ENCODE results near the gene CFHR3.
"Not testable (repeated sequence)": the region's sequence is repeated elsewhere in the genome, so short reads cannot be mapped to it uniquely, and the experiment has no call there.

The CFHR3 gene

DNA sequence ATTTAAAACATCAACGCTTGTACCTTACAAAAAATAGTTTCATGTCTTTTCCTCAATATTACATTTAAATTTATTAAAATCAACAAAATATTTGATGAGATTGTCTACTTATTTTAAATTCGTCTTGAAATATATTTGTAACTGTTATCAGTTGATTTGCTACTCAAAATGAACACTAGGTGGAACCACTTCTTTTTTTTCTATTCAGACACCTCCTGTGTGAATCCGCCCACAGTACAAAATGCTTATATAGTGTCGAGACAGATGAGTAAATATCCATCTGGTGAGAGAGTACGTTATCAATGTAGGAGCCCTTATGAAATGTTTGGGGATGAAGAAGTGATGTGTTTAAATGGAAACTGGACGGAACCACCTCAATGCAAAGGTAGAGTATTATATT is 31.4 kb upstream of the CFHR3 start:
- H3K4me3 ChIP-seq (replicated peaks in 1 of 2; ENCODE audit: low read depth in 2 of 2, low read length in 2 of 2), result not testable (repeated sequence)
- peak; percentile 42 to 63 for DNase-seq (ENCODE audit: low read depth in 2 of 2)
- TF ChIP-seq, protein P1, sequence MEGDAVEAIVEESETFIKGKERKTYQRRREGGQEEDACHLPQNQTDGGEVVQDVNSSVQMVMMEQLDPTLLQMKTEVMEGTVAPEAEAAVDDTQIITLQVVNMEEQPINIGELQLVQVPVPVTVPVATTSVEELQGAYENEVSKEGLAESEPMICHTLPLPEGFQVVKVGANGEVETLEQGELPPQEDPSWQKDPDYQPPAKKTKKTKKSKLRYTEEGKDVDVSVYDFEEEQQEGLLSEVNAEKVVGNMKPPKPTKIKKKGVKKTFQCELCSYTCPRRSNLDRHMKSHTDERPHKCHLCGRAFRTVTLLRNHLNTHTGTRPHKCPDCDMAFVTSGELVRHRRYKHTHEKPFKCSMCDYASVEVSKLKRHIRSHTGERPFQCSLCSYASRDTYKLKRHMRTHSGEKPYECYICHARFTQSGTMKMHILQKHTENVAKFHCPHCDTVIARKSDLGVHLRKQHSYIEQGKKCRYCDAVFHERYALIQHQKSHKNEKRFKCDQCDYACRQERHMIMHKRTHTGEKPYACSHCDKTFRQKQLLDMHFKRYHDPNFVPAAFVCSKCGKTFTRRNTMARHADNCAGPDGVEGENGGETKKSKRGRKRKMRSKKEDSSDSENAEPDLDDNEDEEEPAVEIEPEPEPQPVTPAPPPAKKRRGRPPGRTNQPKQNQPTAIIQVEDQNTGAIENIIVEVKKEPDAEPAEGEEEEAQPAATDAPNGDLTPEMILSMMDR (IDR thresholded peaks at IDR 0.05; ENCODE audit: low read depth, low read length), result peak; percentile 20

- DNase-seq (ENCODE audit: low read depth in 2 of 2); H3K4me3 ChIP-seq (replicated peaks in 1 of 2; ENCODE audit: low read depth in 2 of 2, low read length in 2 of 2): not testable (repeated sequence)
These were observed 9.5 kb upstream of the CFHR3 start for GRCh38 chr1:196765019-196765740.

DNA sequence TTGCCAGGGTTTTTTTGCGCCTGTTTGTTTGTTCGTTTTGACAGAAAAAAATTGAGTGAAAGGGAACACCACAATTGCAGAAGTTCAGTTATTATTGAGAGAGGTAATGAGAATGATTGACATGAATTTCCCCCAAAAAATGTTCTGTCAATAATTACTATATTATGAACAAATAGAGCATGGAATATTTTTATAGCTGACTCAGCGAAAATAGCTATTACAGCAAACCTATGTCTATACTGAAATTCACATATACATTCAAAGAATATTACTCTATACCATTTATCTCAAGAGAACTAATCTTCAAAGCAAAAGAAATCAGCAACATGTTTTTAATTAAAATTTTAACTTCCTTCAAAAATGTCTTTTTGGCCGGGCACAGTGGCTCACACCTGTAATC is 4.8 kb upstream of the CFHR3 start:
- not testable (repeated sequence) for H3K4me3 ChIP-seq (replicated peaks in 1 of 2; ENCODE audit: low read depth in 2 of 2, low read length in 2 of 2); DNase-seq (ENCODE audit: low read depth in 2 of 2)

- no peak for DNase-seq (ENCODE audit: low read depth in 2 of 2)
- TF ChIP-seq, protein P1 (IDR thresholded peaks at IDR 0.05; ENCODE audit: low read depth, low read length), result no peak
- H3K4me3 ChIP-seq (replicated peaks in 1 of 2; ENCODE audit: low read depth in 2 of 2, low read length in 2 of 2), result no peak overlapping the region
These were observed 927 bp upstream of the CFHR3 start for GRCh38 chr1:196773713-196774112.

DNA sequence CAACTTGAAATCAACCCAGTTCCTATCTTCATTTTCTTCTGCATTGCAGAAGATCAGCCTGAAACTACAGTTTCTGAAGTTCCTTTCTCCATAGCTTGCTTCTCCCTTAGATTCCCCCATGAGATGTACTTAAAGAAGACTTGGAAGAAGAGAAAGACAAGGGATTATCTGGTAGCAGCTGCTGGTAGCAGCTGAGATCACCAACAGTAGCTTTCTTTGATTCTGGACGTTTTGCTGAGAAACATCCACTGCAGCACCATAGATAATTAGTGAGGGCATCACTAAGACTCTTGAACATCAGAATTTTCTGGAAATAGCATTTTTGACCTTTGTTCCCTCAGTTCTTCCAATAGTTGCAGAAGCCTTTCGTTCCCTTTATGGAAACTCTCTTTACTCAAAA is 465 bp upstream of the CFHR3 start:
- TF ChIP-seq, protein P1 (IDR thresholded peaks at IDR 0.05; ENCODE audit: low read depth, low read length), result no peak
- no peak for DNase-seq (ENCODE audit: low read depth in 2 of 2)
- no peak overlapping the region for H3K4me3 ChIP-seq (replicated peaks in 1 of 2; ENCODE audit: low read depth in 2 of 2, low read length in 2 of 2)

- no peak for DNase-seq (ENCODE audit: low read depth in 2 of 2)
- TF ChIP-seq, protein P1 (IDR thresholded peaks at IDR 0.05; ENCODE audit: low read depth, low read length), result no peak
- no peak overlapping the region for H3K4me3 ChIP-seq (replicated peaks in 1 of 2; ENCODE audit: low read depth in 2 of 2, low read length in 2 of 2)
These were observed 3.0 kb downstream of the CFHR3 start for GRCh38 chr1:196777603-196778002.

DNA sequence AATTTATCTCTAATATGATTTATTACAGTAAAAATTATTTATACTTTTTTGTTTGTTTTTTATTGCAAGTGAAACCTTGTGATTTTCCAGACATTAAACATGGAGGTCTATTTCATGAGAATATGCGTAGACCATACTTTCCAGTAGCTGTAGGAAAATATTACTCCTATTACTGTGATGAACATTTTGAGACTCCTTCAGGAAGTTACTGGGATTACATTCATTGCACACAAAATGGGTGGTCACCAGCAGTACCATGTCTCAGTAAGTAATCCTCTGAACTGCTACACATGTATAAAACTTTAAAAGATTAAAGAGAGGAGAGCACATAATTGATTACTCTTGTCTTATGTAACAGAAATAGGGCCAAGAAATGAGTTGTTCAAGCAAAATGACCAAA is 4.5 kb downstream of the CFHR3 start:
- TF ChIP-seq, protein P1 (IDR thresholded peaks at IDR 0.05; ENCODE audit: low read depth, low read length), result no peak
- no peak for DNase-seq (ENCODE audit: low read depth in 2 of 2)

DNA sequence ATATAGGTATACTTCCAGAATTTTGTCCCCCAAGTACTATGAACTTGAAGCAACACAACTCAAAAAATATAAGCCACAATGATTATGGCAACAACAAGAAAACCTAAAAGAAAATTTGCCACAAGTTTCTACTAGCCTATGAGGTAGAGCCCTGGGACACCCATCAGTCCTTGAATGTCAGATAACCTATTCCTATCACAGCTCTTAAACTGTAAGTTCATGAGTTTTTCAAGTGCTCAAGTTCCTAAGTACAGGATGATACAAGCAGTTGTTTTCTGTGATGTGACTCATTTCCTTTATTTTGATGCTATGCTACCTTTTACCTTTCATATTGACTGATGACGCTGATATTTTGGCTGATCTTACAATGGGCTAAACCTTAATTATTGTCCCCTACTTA is 16.6 kb downstream of the CFHR3 start:
- not testable (repeated sequence) for DNase-seq (ENCODE audit: low read depth in 2 of 2)

More for the DNA sequence above, 4.5 kb downstream of the CFHR3 start:
- H3K4me3 ChIP-seq (replicated peaks in 1 of 2; ENCODE audit: low read depth in 2 of 2, low read length in 2 of 2), result no peak overlapping the region

GRCh38 chr1:196794103-196794502 is 19.5 kb downstream of the CFHR3 start:
- not testable (repeated sequence) for H3K4me3 ChIP-seq (replicated peaks in 1 of 2; ENCODE audit: low read depth in 2 of 2, low read length in 2 of 2); DNase-seq (ENCODE audit: low read depth in 2 of 2)

More for the DNA sequence above, 16.6 kb downstream of the CFHR3 start:
- H3K4me3 ChIP-seq (replicated peaks in 1 of 2; ENCODE audit: low read depth in 2 of 2, low read length in 2 of 2), result not testable (repeated sequence)
